Renal pelvis (tissue), 12 donors: ENCODE data around the gene TRIM74. TPM values are rescaled to one million over a fixed set of nuclear protein-coding genes. Genes with fewer than 3 reads are reported as not detected.
"Not testable (repeated sequence)": the region's sequence is repeated elsewhere in the genome, so short reads cannot be mapped to it uniquely, and the experiment has no call there.

Experiments used
- DNase-seq: peaks from one replicate; pipeline ENCODE4 v3.0.0-alpha.2; 2013
- long read RNA-seq, 16 experiments: transcript quantifications; one replicate each; lab custom pipeline, GENCODE V29; 2026
- polyA plus RNA-seq, 3 donors: library from polyadenylated mRNA; unstranded; fragments of 120-200 nt; gene quantifications; one replicate each; pipeline ENCODE4 v1.2.1, GENCODE V29; 2013; ENCODE audit not compliant: insufficient read length in 3 of 3

The TRIM74 gene
- polyA plus RNA-seq, result 1 to 10 TPM in 2 of 3 donors, under 1 TPM in 1; 0.94 to 3.1 (median 2.0) TPM
- long read RNA-seq, donor 1, result 0 reads
- long read RNA-seq, donor 2, result 0 reads
- long read RNA-seq, donor 3, result 0 reads
- long read RNA-seq, donor 4, result 0 reads
- long read RNA-seq, donor 5, result 0 reads
- long read RNA-seq, donor 6, result 0 reads
- long read RNA-seq, donor 7, result 0 reads
- long read RNA-seq, donor 8, result 0 reads
- long read RNA-seq, donor 9, result 0 reads
- long read RNA-seq, donor 10, result 0 reads
- long read RNA-seq, donor 11, result 0 reads
- long read RNA-seq, donor 12, result 0 reads
- long read RNA-seq, donor 13, result 0 reads
- long read RNA-seq, donor 14, result 0 reads
- long read RNA-seq, donor 15, result 0 reads
- long read RNA-seq, donor 16, result 0 reads

- not testable (repeated sequence) for DNase-seq
These were observed at the start of gene TRIM74 for GRCh38 chr7:72968980-72969516. TRIM74 (minus strand) TSS chr7:72969466; CDS start chr7:72966157, 3,309 bp downstream.

- not testable (repeated sequence) for DNase-seq
These were observed 37.2 kb upstream of the TRIM74 start for GRCh38 chr7:73006491-73006890.

GRCh38 chr7:73005693-73006447, 36.6 kb upstream of the TRIM74 start:
- peak; percentile 92 for DNase-seq

GRCh38 chr7:73005356-73005692, 36.1 kb upstream of the TRIM74 start:
- DNase-seq, result not testable (repeated sequence)

GRCh38 chr7:72997887-72998468, 28.7 kb upstream of the TRIM74 start:
- not testable (repeated sequence) for DNase-seq

- not testable (repeated sequence) for DNase-seq
These were observed 28.2 kb upstream of the TRIM74 start for GRCh38 chr7:72997447-72997846.

GRCh38 chr7:72995484-72995883, 26.2 kb upstream of the TRIM74 start:
- not testable (repeated sequence) for DNase-seq

- DNase-seq, result not testable (repeated sequence)
These were observed 21.1 kb upstream of the TRIM74 start for GRCh38 chr7:72990146-72990913.

GRCh38 chr7:72982084-72982483, 12.8 kb upstream of the TRIM74 start:
- not testable (repeated sequence) for DNase-seq

- not testable (repeated sequence) for DNase-seq
These were observed 11.1 kb upstream of the TRIM74 start for GRCh38 chr7:72980382-72980781.

- not testable (repeated sequence) for DNase-seq
These were observed 7.2 kb upstream of the TRIM74 start for GRCh38 chr7:72976434-72976833.

GRCh38 chr7:72975656-72976286, 6.5 kb upstream of the TRIM74 start:
- not testable (repeated sequence) for DNase-seq

- DNase-seq, result not testable (repeated sequence)
These were observed 5.5 kb upstream of the TRIM74 start for GRCh38 chr7:72974781-72975180.

- DNase-seq, result not testable (repeated sequence)
These were observed 2.2 kb upstream of the TRIM74 start for GRCh38 chr7:72971505-72971904.

- DNase-seq, result not testable (repeated sequence)
These were observed 422 bp upstream of the TRIM74 start for GRCh38 chr7:72969688-72970087.

GRCh38 chr7:72966892-72967291, 2.4 kb downstream of the TRIM74 start:
- not testable (repeated sequence) for DNase-seq

GRCh38 chr7:72965186-72965975, 3.9 kb downstream of the TRIM74 start:
- DNase-seq, result not testable (repeated sequence)

GRCh38 chr7:72963056-72963455, 6.2 kb downstream of the TRIM74 start:
- DNase-seq, result not testable (repeated sequence)

- DNase-seq, result not testable (repeated sequence)
These were observed 8.0 kb downstream of the TRIM74 start for GRCh38 chr7:72961346-72961650.

- DNase-seq, result not testable (repeated sequence)
These were observed 8.5 kb downstream of the TRIM74 start for GRCh38 chr7:72960626-72961345.
